OCI-LY3 (cell line): ENCODE measurements around the gene RAPGEF2.

Experiments used
- H2AFZ ChIP-seq: fragments of 200-600, 300-600 bp; shearing (Covaris generic); 2 replicates; pipeline ENCODE4 v1.6.0; 2014; ENCODE audit warnings: antibody characterized with exemption, low read depth, low read length
- H3K27ac ChIP-seq: fragments of 200-600, 300-600 bp; sonication (generic); 2 replicates; pipeline ENCODE4 v1.5.1; 2014; ENCODE audit warnings: mild to moderate bottlenecking, low read length, moderate library complexity, mixed read lengths
- H3K27me3 ChIP-seq: fragments of 200-600, 300-600 bp; sonication (generic); 2 replicates; pipeline ENCODE4 v1.6.1; 2014; ENCODE audit warnings: low read depth, low read length, mixed read lengths
- H3K36me3 ChIP-seq: fragments of 200-600, 300-600 bp; sonication (generic); replicated peaks from 2 replicates; pipeline ENCODE3; 2014; ENCODE audit warnings: low read depth, low read length, mixed read lengths
- H3K4me1 ChIP-seq: fragments of 300-600, 200-600 bp; sonication (generic); 2 replicates; pipeline ENCODE4 v1.6.1; 2014; ENCODE audit warnings: low read length, mixed read lengths
- H3K4me2 ChIP-seq: fragments of 200-600, 300-600 bp; sonication (generic); 2 replicates; pipeline ENCODE4 v1.6.1; 2014; ENCODE audit warnings: low read length, mixed read lengths
- H3K4me3 ChIP-seq: fragments of 300-600, 200-600 bp; sonication (generic); 2 replicates; pipeline ENCODE4 v1.5.1; 2014; ENCODE audit warnings: antibody characterized with exemption, mild to moderate bottlenecking, low read length, moderate library complexity
- H3K79me2 ChIP-seq: fragments of 300-600, 200-600 bp; shearing (Covaris generic); 2 replicates; pipeline ENCODE4 v1.6.1; 2014; ENCODE audit warnings: mild to moderate bottlenecking, low read length, mixed read lengths
- H3K9ac ChIP-seq: fragments of 300-600, 200-600 bp; shearing (Covaris generic); 2 replicates; pipeline ENCODE4 v1.6.0; 2014; ENCODE audit warnings: mild to moderate bottlenecking, low read length, moderate library complexity
- H3K9me3 ChIP-seq: fragments of 200-600, 300-600 bp; shearing (Covaris generic); 2 replicates; pipeline ENCODE4 v1.6.1; 2014; ENCODE audit warnings: low read length, mixed read lengths; ENCODE audit not compliant: insufficient read depth
- H4K20me1 ChIP-seq: fragments of 200-600, 300-600 bp; sonication (generic); 2 replicates; pipeline ENCODE4 v1.6.1; 2016; ENCODE audit warnings: low read length, mixed read lengths; ENCODE audit not compliant: insufficient read depth
- EZH2phosphoT487 ChIP-seq: fragments of 200-600 bp; shearing (Covaris generic); IDR thresholded peaks from 2 replicates; pipeline ENCODE4 v1.6.1; 2018; ENCODE audit warnings: antibody characterized with exemption, mixed run types, low read depth
- TF ChIP-seq, protein P1 (sequence below): fragments of 200-600, 300-600 bp; sonication (generic); IDR thresholded peaks from 2 replicates; pipeline ENCODE4 v1.5.1; 2014; ENCODE audit warnings: antibody characterized with exemption, low read length, low read depth

Gene RAPGEF2

DNA sequence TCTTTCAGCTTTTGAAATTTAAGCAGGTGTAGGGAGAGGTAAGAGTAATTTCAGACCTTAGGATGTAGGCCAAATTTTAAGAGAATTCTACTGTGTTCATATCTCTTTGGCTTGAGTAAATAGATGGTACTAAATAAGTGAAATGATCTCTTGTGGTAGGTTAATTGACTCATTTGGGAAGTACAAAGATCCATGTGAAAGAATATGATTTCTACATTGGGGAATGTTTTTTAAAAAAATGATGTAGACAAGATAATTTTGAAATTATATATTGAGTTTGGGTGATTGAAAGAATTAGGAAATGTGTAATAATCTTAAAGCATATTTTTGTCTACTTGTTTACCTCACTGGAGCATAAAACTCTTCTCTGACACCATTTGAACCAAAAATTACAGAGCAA lies 35.6 kb downstream of the RAPGEF2 start:
- Histone ChIP-seq H3K9ac (no peak overlapping the region), H2AFZ (no peak overlapping the region), H3K27ac (no peak overlapping the region), H3K79me2 (no peaks in the 10 kb centered on the region), H3K4me2 (no peak overlapping the region), H3K9me3 (no peaks in the 10 kb centered on the region), H3K4me3 (no peak overlapping the region), H4K20me1 (peaks cover 8% of the 10 kb centered on the region; the same call in 1 of the 2 replicates), H3K27me3 (no peaks in the 10 kb centered on the region), H3K36me3 (no peaks in the 10 kb centered on the region), H3K4me1 (peaks cover 9% of the 10 kb centered on the region)
- TF ChIP-seq, protein P1, sequence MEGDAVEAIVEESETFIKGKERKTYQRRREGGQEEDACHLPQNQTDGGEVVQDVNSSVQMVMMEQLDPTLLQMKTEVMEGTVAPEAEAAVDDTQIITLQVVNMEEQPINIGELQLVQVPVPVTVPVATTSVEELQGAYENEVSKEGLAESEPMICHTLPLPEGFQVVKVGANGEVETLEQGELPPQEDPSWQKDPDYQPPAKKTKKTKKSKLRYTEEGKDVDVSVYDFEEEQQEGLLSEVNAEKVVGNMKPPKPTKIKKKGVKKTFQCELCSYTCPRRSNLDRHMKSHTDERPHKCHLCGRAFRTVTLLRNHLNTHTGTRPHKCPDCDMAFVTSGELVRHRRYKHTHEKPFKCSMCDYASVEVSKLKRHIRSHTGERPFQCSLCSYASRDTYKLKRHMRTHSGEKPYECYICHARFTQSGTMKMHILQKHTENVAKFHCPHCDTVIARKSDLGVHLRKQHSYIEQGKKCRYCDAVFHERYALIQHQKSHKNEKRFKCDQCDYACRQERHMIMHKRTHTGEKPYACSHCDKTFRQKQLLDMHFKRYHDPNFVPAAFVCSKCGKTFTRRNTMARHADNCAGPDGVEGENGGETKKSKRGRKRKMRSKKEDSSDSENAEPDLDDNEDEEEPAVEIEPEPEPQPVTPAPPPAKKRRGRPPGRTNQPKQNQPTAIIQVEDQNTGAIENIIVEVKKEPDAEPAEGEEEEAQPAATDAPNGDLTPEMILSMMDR = no peak
- TF ChIP-seq EZH2phosphoT487 = no peak

DNA sequence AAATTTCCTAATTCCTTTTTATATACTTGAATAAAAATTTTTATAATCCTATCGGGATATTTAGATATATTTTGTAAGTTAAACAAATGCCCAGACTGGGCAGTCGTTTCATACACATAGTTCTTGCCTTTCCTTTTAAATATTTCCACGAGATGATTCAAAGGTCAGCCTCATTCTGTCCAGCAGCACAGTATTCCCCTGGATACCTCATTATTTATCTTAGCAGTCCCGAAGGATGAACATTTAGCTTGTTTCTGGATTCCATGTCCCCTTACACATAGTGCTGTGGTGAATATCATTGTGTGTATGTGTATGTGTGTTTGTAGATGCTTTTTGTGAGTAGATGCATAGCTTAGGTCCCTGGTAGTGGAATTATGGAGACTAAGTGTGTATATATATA lies 38.3 kb downstream of the RAPGEF2 start:
- no peak for TF ChIP-seq EZH2phosphoT487
- TF ChIP-seq, protein P1 = no peak

DNA sequence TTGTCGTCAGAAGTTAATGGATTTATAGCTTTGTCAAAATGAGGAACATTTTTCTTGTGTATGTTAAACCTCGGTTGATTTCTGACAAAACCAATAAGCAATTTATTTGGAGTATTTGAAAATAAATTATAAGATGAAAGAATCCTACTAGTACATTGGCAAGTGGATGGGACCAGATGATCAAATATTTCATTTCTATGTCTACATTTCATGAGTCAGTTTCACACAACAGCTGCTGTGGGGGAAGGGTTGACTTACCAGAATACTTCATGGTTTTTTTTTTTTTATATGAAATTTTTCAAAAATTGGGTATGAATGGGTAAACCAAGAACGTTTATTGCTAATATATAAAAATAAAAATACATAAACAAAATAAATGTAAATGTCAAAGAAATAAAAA lies 39.4 kb downstream of the RAPGEF2 start:
- peaks cover 9% of the 10 kb centered on the region for H3K4me1 ChIP-seq
- no peaks in the 10 kb centered on the region for H3K36me3 ChIP-seq
- H4K20me1 ChIP-seq = 0 out of 2 replicates have a peak, but pooled peaks cover under 1% of the 10 kb centered on the region
- no peak overlapping the region for H2AFZ ChIP-seq
- H3K79me2 ChIP-seq = no peaks in the 10 kb centered on the region
- no peak overlapping the region for H3K9ac ChIP-seq
- TF ChIP-seq EZH2phosphoT487 = no peak
- TF ChIP-seq, protein P1 = no peak
- no peaks in the 10 kb centered on the region for H3K27me3 ChIP-seq
- H3K9me3 ChIP-seq = no peaks in the 10 kb centered on the region
- H3K4me3 ChIP-seq = no peak overlapping the region
- H3K4me2 ChIP-seq = no peak overlapping the region
- no peak overlapping the region for H3K27ac ChIP-seq

More for the DNA sequence above, 38.3 kb downstream of the RAPGEF2 start:
- 0 out of 2 replicates have a peak, but pooled peaks cover 5% of the 10 kb centered on the region for H4K20me1 ChIP-seq
- no peak overlapping the region for H3K4me3 ChIP-seq
- no peak overlapping the region for H3K9ac ChIP-seq
- H3K9me3 ChIP-seq = no peaks in the 10 kb centered on the region
- no peaks in the 10 kb centered on the region for H3K36me3 ChIP-seq
- no peak overlapping the region for H2AFZ ChIP-seq
- no peak overlapping the region for H3K4me2 ChIP-seq
- peaks cover 9% of the 10 kb centered on the region for H3K4me1 ChIP-seq
- no peaks in the 10 kb centered on the region for H3K79me2 ChIP-seq
- no peaks in the 10 kb centered on the region for H3K27me3 ChIP-seq
- H3K27ac ChIP-seq = no peak overlapping the region

DNA sequence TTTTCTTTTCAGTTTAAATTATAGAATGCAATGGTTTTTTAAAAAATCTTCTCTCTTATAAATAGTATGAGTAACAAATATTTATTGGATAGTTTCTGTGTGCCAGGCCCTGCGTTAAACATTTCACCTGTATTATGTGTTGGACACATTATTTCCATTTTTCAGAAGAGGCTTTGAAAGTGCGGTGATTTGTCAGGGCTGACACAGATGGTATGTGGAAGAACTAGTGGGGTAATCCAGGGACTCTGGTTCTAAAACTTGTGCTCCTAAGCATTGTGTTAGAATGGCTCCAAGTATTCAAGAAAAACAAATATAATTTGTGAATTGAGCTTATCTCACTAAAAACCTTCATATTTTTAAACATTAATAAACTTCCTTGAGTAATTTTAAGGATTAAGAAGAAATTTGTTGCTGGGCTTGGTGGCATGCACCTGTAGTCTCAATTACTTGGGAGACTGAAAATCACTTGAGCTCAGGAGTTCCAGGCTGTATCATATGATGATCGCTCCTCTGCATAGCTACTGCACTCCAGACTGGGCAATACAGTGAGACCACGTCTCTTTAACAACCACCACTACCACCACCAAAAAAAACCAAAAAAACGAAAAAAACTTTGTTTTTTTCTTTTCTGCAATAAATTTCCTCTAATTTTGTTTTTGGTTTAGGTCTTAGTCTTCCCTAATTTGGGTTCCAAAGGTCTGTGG lies 40.0 kb downstream of the RAPGEF2 start:
- H3K9me3 ChIP-seq = no peaks in the 10 kb centered on the region
- H3K36me3 ChIP-seq = no peaks in the 10 kb centered on the region

More for the DNA sequence above, 40.0 kb downstream of the RAPGEF2 start:
- H3K4me3 ChIP-seq = no peak overlapping the region
- H3K4me2 ChIP-seq = no peak overlapping the region
- H3K27me3 ChIP-seq = no peaks in the 10 kb centered on the region
- no peaks in the 10 kb centered on the region for H3K79me2 ChIP-seq
- no peak overlapping the region for H2AFZ ChIP-seq
- H3K27ac ChIP-seq = no peak overlapping the region
- TF ChIP-seq, protein P1 = no peak
- no peak for TF ChIP-seq EZH2phosphoT487
- H3K4me1 ChIP-seq = peaks cover 9% of the 10 kb centered on the region
- no peaks in the 10 kb centered on the region for H4K20me1 ChIP-seq
- H3K9ac ChIP-seq = no peak overlapping the region
